Muscle of leg (tissue), 11 donors: ENCODE data around the gene FAM72D. TPM values are rescaled to one million over a fixed set of nuclear protein-coding genes. Genes with fewer than 3 reads are reported as not detected.
"Not testable (repeated sequence)": the region's sequence is repeated elsewhere in the genome, so short reads cannot be mapped to it uniquely, and the experiment has no call there.

Experiments
- DNase-seq: peaks from one replicate; pipeline ENCODE4 v3.0.0; 2013
- H3K27ac ChIP-seq: one replicate; pipeline ENCODE4 v1.5.1; 2013; ENCODE audit warnings: mild to moderate bottlenecking, low read length, control low read depth
- H3K27me3 ChIP-seq: one replicate; pipeline ENCODE4 v1.6.1; 2013; ENCODE audit warnings: low read length; ENCODE audit not compliant: control insufficient read depth, insufficient read depth
- H3K36me3 ChIP-seq: one replicate; pipeline ENCODE4 v1.6.1; 2013; ENCODE audit warnings: low read length; ENCODE audit not compliant: control insufficient read depth, insufficient read depth
- H3K4me1 ChIP-seq: one replicate; pipeline ENCODE4 v1.6.1; 2013; ENCODE audit warnings: low read length; ENCODE audit not compliant: control insufficient read depth, insufficient read depth
- H3K4me3 ChIP-seq: one replicate; pipeline ENCODE4 v1.5.1; 2013; ENCODE audit warnings: low read length, control low read depth
- H3K9me3 ChIP-seq: replicated peaks from 2 replicates; pipeline ENCODE4 v1.6.1; 2013; ENCODE audit warnings: low read depth, low read length; ENCODE audit not compliant: control insufficient read depth
- WGBS: methylation state at CpG from one replicate; pipeline ENCODE4 v1.1.5; 2013; ENCODE audit warnings: missing lambda C conversion rate; ENCODE audit not compliant: insufficient coverage; 5-methylcytosine and 5-hydroxymethylcytosine counted together
- polyA plus RNA-seq, 8 donors: library from polyadenylated mRNA; unstranded; fragments of 120-200 nt; gene quantifications; one replicate each; pipeline versions ENCODE4 v1.2.1 to v1.2.3, GENCODE V29; 2013; ENCODE audit warnings: inconsistent platforms in 1 of 8, low replicate concordance in 1 of 8; ENCODE audit not compliant: insufficient read length in 8 of 8, insufficient read depth in 1 of 8
- total RNA-seq: library from RNA; stranded (reverse); fragments of 120-200 nt; gene quantifications from one replicate; pipeline ENCODE4 v1.2.4, GENCODE V29; 2013

FAM72D gene
- total and polyA plus RNA-seq, 9 donors: 0.69 to 2.0 (median 1.3) TPM

DNA sequence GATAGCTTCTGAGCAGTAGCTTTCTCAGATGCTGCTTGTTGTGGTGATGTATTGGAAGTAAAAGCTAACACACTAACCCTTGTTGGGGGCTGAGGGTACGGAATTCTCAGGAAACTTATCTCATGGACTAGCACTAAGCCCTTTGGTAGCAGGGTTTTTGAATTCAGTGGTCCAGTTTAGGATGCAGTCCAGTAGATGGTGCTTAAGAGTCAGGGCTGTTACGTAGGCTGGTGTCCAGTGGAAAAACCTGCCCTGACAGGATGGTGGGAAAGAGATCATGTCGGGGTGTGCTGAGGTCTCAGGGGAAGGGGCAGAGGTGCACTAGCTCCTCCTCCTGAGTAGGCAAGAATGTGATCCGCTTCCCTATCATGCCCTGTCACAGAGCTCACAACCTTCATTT is 59.6 kb downstream of the FAM72D start:
- H3K4me1 ChIP-seq, H3K4me3 ChIP-seq, H3K36me3 ChIP-seq, H3K9me3 ChIP-seq, H3K27me3 ChIP-seq, DNase-seq, H3K27ac ChIP-seq: not testable (repeated sequence)
- WGBS: no CpG with 5 or more reads among the region's 4 CpGs

DNA sequence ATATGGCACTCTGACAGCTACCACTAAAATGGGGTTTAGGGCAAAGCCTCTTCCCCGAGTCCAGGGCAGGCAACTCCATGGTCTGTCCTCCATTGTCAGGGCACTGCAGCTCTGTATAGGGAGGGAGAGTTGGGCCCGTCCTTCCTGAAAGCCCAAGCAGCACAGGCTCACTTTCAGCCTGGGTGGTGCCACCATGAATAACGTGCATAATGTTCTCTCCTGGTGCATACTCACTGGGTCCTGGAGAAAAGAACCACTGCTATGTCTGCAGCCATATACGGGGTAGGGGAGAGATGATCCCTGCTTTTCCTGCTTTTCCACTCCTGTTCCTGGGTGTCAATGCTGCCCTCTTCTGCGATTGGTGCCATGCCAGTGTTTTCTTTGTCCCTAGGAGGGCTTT is 60.1 kb downstream of the FAM72D start:
- H3K4me3 ChIP-seq, H3K4me1 ChIP-seq, H3K36me3 ChIP-seq, H3K27me3 ChIP-seq, H3K9me3 ChIP-seq, H3K27ac ChIP-seq: not testable (repeated sequence)
- peak; percentile 2 for DNase-seq
- WGBS: no CpG with 5 or more reads among the region's 5 CpGs

DNA sequence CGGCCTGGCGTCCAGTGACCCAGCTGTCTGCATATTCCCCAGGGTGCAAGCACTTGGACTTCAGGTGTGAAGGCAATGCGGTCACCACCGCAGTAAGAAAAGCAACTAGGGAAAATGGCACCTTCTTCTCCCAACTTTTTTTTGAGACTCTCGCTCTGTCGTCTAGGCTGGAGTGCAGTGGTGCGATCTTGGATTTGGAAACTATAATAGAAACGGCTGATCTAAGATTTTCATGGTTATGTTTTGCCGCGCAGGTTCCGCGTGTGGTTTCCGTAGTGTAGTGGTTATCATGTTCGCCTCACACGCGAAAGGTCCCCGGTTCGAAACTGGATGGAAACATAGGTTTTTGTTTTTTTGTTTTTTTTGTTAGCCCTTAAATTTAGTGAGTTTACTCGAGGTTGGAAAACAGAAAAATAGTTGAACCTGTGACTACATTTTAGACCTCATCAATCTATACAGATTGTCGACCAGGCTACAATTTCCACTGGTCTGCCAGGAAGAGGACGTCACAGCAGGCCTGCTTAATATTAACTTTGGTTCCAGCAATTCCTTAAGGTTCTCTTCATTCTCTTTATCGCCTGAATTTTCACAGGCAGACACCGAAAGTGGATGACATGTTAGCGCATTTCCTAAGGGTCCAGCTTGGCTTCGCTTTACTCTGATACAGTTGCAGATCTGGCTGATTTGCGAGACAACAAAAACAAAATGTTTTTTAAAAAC is 61.3 kb downstream of the FAM72D start:
- H3K27ac ChIP-seq, H3K36me3 ChIP-seq, H3K4me1 ChIP-seq, H3K9me3 ChIP-seq, H3K27me3 ChIP-seq: not testable (repeated sequence)
- H3K4me3 ChIP-seq: peak overlapping the region; percentile 28
- peak; percentile 66 for DNase-seq
- WGBS: no CpG with 5 or more reads among the region's 26 CpGs

DNA sequence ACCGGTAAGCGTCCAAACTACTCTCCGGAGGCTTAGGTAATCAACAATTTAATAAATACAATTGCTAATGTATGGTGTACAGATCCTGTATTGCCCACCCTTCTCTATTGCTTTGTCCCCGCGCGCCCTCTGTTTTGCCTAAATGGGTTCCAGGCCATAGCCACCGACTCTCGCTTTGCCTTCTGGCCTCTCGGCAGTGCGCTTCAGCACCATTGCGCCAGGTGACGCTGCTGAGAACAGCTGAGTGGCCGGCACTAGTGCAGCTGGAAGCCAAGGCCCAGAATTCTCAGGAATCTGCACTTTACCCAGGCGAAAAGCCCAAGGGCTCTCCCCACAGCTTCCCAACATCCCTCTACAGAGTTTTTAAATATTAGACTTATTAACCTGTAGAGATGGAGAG is 61.9 kb downstream of the FAM72D start:
- H3K36me3 ChIP-seq, H3K4me1 ChIP-seq, DNase-seq, H3K27me3 ChIP-seq, H3K9me3 ChIP-seq, H3K27ac ChIP-seq, H3K4me3 ChIP-seq: not testable (repeated sequence)
- WGBS: no CpG with 5 or more reads among the region's 14 CpGs

DNA sequence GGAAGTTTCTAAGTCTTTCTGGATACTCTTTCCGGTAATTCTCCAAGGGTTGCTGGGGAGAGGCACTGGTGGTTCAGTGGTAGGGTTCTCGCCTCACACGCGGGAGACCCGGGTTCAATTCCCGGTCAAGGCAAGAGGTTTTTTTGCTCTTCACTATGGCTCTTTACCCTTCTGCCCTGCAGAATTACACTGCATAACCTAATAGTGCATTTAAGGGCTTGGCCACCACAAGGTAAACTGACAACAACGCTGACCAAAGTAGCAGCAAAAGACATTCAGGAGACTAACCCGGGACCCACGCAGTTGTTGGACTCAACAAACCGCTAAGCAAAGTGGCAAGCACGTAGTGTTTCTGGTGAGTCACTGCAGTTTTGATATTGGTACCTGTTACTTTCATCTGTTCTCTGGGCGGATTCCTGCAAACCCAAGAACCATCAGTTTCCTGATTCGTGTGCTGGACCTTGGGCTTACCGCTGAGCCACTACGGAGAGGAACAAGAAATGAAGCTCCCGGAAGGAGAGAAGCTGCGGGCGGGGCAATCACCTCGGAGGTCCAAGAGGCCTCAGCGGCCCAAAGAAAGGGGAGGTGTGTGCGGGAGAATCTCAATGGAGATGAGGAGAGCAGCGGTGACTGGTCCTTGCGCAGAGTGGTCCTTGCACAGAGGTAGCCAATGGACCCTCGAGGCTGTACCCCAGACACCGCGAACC is 65.4 kb downstream of the FAM72D start:
- no CpG with 5 or more reads among the region's 26 CpGs for WGBS
- H3K4me1 ChIP-seq, H3K36me3 ChIP-seq, H3K9me3 ChIP-seq, H3K27ac ChIP-seq, H3K4me3 ChIP-seq, H3K27me3 ChIP-seq, DNase-seq: not testable (repeated sequence)

Other genes with a start within 250 kb of the FAM72D start
- 26.2 TPM for gene SRGAP2B, start 646 bp upstream of the FAM72D start, total RNA-seq
- gene SRGAP2B, start 646 bp upstream of the FAM72D start, polyA plus RNA-seq: 10 to 100 TPM; 21.4 to 49.3 (median 35.2) TPM
- not detected for gene PPIAL4D, start 146.2 kb downstream of the FAM72D start, total RNA-seq
- under 1 TPM in 1 of 8 donors, not detected in 7; 0.42 TPM for gene PPIAL4D, start 146.2 kb downstream of the FAM72D start, polyA plus RNA-seq